ENCODE data around the gene DNAJB1. TPM values are rescaled to one million over a fixed set of nuclear protein-coding genes. Genes with fewer than 3 reads are reported as not detected.

DNAJB1 gene
- total RNA-seq, 6 experiments from 2014 or later, result 99.2 to 138 (median 103) TPM

DNA sequence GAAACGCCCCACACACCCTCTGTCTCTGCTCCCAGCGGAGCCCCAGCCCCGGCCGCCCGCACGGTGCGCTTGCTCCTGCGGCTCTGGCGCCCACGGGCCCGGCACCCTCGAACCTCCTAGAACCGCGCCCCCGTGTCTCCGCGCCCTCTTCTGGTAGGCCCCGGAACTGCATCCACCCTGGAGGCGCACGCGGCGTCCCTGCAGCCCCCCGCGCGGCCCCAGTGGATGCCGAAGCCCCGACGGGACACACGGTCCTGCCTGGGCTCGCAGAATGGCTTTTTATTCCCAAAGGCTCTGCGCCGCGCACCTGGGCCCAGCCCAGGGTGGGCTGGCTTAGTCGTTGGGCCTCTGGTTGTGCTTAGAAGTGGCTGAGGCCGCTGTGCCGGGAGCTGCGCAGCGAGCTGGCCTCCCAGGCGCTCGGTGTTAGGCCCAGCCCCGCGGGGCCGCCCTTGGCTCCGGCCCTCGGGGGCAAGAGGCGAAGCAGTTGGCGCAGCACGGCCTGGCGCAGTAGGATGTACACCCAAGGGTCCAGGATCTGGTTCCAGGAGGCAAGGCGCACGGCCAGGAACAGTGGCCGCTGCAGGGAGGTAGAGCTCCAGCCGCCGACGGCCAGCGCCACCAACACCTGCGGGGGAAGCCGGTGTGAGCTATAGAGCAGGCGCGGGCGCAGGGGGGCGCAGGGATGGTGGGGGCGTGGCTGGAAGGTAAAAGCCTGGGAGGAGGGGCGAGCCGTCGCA, 45.8 kb downstream of the DNAJB1 start:
- peaks cover 20% of the 10 kb centered on the region for H3K27me3 Mint-ChIP-seq (ENCODE audit: insufficient read depth)
- H3K4me1 Mint-ChIP-seq (ENCODE audit: low read depth), result peaks cover 24% of the 10 kb centered on the region
- H3K36me3 Mint-ChIP-seq (ENCODE audit: low read depth), result 0 out of 2 replicates have a peak, but pooled peaks cover 4% of the 10 kb centered on the region
- H3K9me3 Mint-ChIP-seq, result no peaks in the 10 kb centered on the region
- H3K27ac Mint-ChIP-seq, result no peak overlapping the region
- no peak overlapping the region for H3K4me3 Mint-ChIP-seq
- DNase-seq, result no peak
- TF ChIP-seq, protein P1, sequence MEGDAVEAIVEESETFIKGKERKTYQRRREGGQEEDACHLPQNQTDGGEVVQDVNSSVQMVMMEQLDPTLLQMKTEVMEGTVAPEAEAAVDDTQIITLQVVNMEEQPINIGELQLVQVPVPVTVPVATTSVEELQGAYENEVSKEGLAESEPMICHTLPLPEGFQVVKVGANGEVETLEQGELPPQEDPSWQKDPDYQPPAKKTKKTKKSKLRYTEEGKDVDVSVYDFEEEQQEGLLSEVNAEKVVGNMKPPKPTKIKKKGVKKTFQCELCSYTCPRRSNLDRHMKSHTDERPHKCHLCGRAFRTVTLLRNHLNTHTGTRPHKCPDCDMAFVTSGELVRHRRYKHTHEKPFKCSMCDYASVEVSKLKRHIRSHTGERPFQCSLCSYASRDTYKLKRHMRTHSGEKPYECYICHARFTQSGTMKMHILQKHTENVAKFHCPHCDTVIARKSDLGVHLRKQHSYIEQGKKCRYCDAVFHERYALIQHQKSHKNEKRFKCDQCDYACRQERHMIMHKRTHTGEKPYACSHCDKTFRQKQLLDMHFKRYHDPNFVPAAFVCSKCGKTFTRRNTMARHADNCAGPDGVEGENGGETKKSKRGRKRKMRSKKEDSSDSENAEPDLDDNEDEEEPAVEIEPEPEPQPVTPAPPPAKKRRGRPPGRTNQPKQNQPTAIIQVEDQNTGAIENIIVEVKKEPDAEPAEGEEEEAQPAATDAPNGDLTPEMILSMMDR (IDR thresholded peaks at IDR 0.05), result peak; percentile 98

DNA sequence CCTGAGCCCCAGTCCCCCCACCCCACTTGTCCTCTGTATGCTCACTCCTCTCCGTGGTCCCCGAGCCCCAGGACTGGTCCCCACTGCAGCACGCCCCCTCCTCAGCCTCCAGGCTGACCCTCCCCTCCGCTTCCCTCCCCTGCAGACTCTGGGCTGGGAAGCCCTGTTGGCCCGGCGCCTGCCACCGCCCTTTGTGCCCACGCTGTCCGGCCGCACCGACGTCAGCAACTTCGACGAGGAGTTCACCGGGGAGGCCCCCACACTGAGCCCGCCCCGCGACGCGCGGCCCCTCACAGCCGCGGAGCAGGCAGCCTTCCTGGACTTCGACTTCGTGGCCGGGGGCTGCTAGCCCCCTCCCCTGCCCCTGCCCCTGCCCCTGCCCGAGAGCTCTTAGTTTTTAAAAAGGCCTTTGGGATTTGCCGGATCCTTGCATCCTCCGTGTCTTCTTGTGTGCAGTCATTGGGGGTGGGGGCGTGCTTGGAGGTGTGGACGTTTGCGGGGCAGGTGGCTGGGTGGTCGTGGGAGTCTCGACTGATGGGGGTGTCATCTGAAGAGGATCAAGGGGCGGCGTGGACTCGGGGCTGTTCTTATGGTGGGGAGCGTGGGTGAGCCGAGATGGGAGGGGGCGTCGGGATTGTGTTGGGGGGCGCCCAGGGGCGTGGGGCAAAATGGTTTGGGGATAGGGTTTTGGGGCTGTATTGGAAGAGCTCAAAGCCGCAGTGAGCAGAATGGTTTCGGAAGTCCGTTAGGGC, 46.6 kb downstream of the DNAJB1 start:
- Mint-ChIP-seq H3K27ac (no peak overlapping the region), H3K4me3 (no peak overlapping the region), H3K27me3 (ENCODE audit: insufficient read depth) (peaks cover 20% of the 10 kb centered on the region), H3K4me1 (ENCODE audit: low read depth) (peaks cover 21% of the 10 kb centered on the region), H3K36me3 (ENCODE audit: low read depth) (0 out of 2 replicates have a peak, but pooled peaks cover 4% of the 10 kb centered on the region), H3K9me3 (no peaks in the 10 kb centered on the region)
- TF ChIP-seq, protein P1 (IDR thresholded peaks at IDR 0.05), result no peak
- no peak for DNase-seq

DNA sequence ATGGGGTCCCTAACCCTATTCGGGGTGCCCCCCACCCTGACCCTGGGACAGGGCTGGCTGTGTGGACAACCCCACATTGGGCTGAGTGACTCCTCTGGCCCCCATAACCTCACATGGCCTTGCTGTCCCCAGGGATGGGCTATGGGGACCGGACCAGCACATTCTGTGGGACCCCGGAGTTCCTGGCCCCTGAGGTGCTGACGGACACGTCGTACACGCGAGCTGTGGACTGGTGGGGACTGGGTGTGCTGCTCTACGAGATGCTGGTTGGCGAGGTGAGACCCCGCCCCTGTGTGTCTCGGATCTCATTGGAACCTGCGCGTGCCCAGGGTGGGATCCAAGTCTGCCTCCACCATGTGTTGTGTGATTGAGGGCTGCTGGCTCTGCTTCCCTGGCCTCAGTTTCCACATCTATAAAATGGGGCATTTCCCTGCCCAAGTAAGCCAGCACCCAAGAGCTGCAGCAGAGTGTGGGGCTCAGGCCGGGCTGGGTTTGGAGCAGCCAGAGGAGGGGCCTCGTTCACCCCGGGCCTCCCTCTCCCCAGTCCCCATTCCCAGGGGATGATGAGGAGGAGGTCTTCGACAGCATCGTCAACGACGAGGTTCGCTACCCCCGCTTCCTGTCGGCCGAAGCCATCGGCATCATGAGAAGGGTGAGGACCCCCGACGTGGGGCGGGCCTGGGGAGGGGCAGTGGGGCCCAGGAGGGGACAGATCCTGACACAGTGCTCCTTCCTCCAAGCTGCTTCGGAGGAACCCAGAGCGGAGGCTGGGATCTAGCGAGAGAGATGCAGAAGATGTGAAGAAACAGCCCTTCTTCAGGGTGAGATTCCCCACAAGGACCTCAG, 47.9 kb downstream of the DNAJB1 start:
- Mint-ChIP-seq H3K27me3 (ENCODE audit: insufficient read depth) (peaks cover 18% of the 10 kb centered on the region), H3K27ac (no peak overlapping the region), H3K4me1 (ENCODE audit: low read depth) (peaks cover 7% of the 10 kb centered on the region), H3K36me3 (ENCODE audit: low read depth) (peaks cover 4% of the 10 kb centered on the region; the same call in 1 of the 2 replicates), H3K4me3 (no peak overlapping the region), H3K9me3 (no peaks in the 10 kb centered on the region)
- DNase-seq, result no peak
- TF ChIP-seq, protein P1 (IDR thresholded peaks at IDR 0.05), result no peak

DNA sequence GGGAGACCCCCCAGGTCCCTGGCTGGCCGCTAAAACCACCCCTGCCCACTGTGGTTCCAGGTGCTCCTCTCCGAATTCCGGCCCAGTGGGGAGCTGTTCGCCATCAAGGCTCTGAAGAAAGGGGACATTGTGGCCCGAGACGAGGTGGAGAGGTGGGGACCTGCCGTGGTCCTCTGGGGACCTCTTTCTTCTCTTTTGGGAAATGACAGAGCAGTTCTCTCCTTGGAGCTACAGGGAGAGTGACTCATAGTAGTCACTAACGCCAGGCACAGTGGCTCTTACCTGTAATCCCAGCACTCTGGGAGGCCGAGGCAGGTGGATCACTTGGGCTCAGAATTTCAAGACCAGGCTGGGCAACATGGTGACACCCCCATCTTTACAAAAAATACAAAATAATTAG, 50.4 kb downstream of the DNAJB1 start:
- Mint-ChIP-seq H3K4me3 (no peak overlapping the region), H3K4me1 (ENCODE audit: low read depth) (no peaks in the 10 kb centered on the region), H3K9me3 (no peaks in the 10 kb centered on the region), H3K27ac (no peak overlapping the region), H3K36me3 (ENCODE audit: low read depth) (peaks cover 4% of the 10 kb centered on the region; the same call in 1 of the 2 replicates), H3K27me3 (ENCODE audit: insufficient read depth) (peaks cover 5% of the 10 kb centered on the region)
- TF ChIP-seq, protein P1 (IDR thresholded peaks at IDR 0.05), result peak; percentile 18; the same call in 1 of the 2 replicates
- no peak for DNase-seq

DNA sequence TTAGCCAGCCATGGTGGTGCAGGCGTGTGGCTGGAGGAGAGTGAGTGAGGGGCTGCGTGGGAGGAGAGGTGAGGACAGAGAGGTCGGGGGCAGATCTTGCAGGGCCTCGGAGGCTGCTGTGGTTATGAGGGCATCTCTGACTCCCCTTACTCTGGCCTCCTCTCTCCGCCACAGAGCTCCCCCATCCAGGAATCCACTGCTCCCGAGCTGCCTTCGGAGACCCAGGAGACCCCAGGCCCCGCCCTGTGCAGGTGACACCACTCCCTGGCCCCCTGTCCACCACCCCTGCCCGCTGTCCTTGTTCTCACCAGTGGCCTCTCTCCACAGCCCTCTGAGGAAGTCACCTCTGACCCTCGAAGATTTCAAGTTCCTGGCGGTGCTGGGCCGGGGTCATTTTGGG, 50.8 kb downstream of the DNAJB1 start:
- no peaks in the 10 kb centered on the region for H3K9me3 Mint-ChIP-seq
- TF ChIP-seq, protein P1 (IDR thresholded peaks at IDR 0.05), result no peak
- no peak overlapping the region for H3K4me3 Mint-ChIP-seq
- H3K27ac Mint-ChIP-seq, result no peak overlapping the region
- no peaks in the 10 kb centered on the region for H3K4me1 Mint-ChIP-seq (ENCODE audit: low read depth)
- DNase-seq, result no peak
- H3K36me3 Mint-ChIP-seq (ENCODE audit: low read depth), result peaks cover 4% of the 10 kb centered on the region; the same call in 1 of the 2 replicates
- H3K27me3 Mint-ChIP-seq (ENCODE audit: insufficient read depth), result peaks cover 4% of the 10 kb centered on the region

Measured in HFFc6 (cell line).